ENCODE measurements around the gene KAZN. TPM values are rescaled to one million over a fixed set of nuclear protein-coding genes. Genes with fewer than 3 reads are reported as not detected.
A peak's percentile ranks its signal among the peaks of the same experiment; 100 is the strongest.

Gene KAZN
- total and polyA plus RNA-seq, 2 donors from 2014 or later: 17.4 to 60.8 TPM

DNA sequence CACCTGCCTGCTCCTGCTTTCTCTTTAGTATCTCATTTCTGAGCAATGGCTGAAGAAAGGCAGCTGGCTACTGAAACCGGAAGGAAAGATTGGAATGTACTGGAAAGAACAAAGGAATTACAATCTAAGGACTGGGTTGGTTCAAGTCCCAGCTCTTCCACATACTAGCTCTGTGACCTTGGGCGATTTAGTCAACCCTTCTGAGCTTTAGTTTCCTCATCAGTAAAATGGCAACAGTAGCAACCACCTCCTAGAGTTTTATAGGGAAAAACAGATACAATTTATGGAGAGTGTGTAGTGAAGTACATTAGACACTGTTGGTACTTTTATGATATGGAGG is 158.8 kb downstream of the KAZN start:
- Histone ChIP-seq H3K4me1 (ENCODE audit: control insufficient read depth in 2 of 3, insufficient read depth in 2 of 3, low read depth in 1 of 3, low read length in 3 of 3) (no peaks in the 10 kb centered on the region), H3K27ac (ENCODE audit: low read depth in 2 of 2, low read length in 2 of 2) (no peak overlapping the region), H3K9ac (ENCODE audit: low read length in 3 of 3) (no peak overlapping the region), H3K27me3 (ENCODE audit: control insufficient read depth, insufficient read depth, low read length) (no peaks in the 10 kb centered on the region), H3K4me3 (ENCODE audit: low read length in 3 of 3) (no peak overlapping the region), H3K9me3 (ENCODE audit: control insufficient read depth in 2 of 3, insufficient read depth in 1 of 3, low read length in 3 of 3) (peaks cover 0 to 6% (median 1%) of the 10 kb centered on the region in 3 donors), H3K36me3 (ENCODE audit: control insufficient read depth in 2 of 3, insufficient read depth in 3 of 3, low read length in 3 of 3) (no peaks in the 10 kb centered on the region)
- FAIRE-seq (no peak), DNase-seq (peak in 1 of 5 donors; percentile 25)
- intact Hi-C loops (cut with DNase I): no loop called here
- TF ChIP-seq, protein P1, sequence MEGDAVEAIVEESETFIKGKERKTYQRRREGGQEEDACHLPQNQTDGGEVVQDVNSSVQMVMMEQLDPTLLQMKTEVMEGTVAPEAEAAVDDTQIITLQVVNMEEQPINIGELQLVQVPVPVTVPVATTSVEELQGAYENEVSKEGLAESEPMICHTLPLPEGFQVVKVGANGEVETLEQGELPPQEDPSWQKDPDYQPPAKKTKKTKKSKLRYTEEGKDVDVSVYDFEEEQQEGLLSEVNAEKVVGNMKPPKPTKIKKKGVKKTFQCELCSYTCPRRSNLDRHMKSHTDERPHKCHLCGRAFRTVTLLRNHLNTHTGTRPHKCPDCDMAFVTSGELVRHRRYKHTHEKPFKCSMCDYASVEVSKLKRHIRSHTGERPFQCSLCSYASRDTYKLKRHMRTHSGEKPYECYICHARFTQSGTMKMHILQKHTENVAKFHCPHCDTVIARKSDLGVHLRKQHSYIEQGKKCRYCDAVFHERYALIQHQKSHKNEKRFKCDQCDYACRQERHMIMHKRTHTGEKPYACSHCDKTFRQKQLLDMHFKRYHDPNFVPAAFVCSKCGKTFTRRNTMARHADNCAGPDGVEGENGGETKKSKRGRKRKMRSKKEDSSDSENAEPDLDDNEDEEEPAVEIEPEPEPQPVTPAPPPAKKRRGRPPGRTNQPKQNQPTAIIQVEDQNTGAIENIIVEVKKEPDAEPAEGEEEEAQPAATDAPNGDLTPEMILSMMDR (IDR thresholded peaks at IDR 0.05; ENCODE audit: borderline replicate concordance, extremely low read depth, insufficient read depth): no peak

DNA sequence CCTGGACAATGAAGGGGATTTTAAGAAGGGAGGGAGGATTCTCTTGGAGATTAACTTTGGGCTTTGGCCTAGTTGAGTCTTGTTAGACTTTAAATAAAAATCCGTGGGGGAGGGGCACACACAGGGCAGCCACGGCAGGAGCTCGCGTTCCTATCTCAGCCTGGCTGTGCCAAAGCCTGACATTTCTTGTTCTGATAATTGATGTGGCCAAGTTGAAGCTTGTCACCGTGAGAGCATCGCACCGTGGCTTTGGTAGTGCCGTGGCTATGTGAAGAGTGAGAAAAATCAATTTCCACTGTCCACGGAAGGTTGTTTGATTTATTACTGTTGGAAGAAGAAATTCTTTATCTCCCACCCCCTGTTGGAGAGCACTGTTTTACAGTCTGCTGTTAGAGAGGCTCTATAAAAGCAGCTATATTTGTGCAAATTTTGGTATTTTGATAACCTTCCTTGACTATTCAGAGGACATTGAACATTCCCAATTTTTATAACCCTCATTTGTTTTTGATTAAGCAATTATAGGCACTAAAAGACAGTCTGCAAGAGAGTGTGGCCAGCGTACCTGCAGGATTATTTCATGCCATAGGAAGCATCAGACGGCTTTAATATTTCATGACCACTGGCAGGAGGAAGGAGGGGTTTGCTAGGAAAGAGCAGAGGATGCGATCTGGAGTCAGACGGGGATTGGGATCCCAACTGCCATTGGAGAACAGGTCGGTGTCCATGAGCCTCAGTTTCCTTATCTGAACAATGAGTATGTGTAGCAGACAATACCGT is 160.7 kb downstream of the KAZN start:
- Histone ChIP-seq H3K4me3 (ENCODE audit: low read length in 3 of 3) (no peak overlapping the region), H3K9me3 (ENCODE audit: control insufficient read depth in 2 of 3, insufficient read depth in 1 of 3, low read length in 3 of 3) (peaks cover 0 to 1% (median 0%) of the 10 kb centered on the region in 3 donors), H3K27ac (ENCODE audit: low read depth in 2 of 2, low read length in 2 of 2) (no peak overlapping the region), H3K4me1 (ENCODE audit: control insufficient read depth in 2 of 3, insufficient read depth in 2 of 3, low read depth in 1 of 3, low read length in 3 of 3) (no peaks in the 10 kb centered on the region), H3K27me3 (ENCODE audit: control insufficient read depth, insufficient read depth, low read length) (no peaks in the 10 kb centered on the region), H3K36me3 (ENCODE audit: control insufficient read depth in 2 of 3, insufficient read depth in 3 of 3, low read length in 3 of 3) (no peaks in the 10 kb centered on the region), H3K9ac (ENCODE audit: low read length in 3 of 3) (no peak overlapping the region)
- no peak for FAIRE-seq
- DNase-seq: no peak
- intact Hi-C loops (cut with DNase I): no loop called here
- TF ChIP-seq, protein P1 (IDR thresholded peaks at IDR 0.05; ENCODE audit: borderline replicate concordance, extremely low read depth, insufficient read depth): no peak

DNA sequence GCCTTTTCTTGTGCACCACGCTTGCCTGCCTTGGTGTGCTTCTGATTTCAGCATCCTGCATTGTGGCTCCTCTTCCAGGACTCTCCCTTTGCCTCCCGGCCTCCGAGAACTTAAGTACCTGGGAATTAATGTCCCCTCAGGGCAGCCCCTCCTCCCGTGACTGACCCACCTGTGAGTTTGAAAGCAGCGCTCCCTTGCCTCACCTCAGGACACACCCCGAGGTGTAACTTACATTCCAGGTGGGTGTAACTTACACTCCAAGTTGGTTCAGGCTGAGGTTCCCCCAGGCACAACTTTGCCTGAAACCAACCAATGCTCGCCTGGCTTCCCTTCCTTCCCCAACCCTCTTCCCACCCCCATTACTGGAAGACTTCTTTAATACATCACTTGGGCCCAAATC is 161.4 kb downstream of the KAZN start:
- DNase-seq (no peak), FAIRE-seq (no peak)
- Histone ChIP-seq H3K4me1 (ENCODE audit: control insufficient read depth in 2 of 3, insufficient read depth in 2 of 3, low read depth in 1 of 3, low read length in 3 of 3) (no peaks in the 10 kb centered on the region), H3K4me3 (ENCODE audit: low read length in 3 of 3) (no peak overlapping the region), H3K9ac (ENCODE audit: low read length in 3 of 3) (no peak overlapping the region), H3K27me3 (ENCODE audit: control insufficient read depth, insufficient read depth, low read length) (no peaks in the 10 kb centered on the region), H3K27ac (ENCODE audit: low read depth in 2 of 2, low read length in 2 of 2) (no peak overlapping the region), H3K9me3 (ENCODE audit: control insufficient read depth in 2 of 3, insufficient read depth in 1 of 3, low read length in 3 of 3) (peaks cover 0 to 1% (median 0%) of the 10 kb centered on the region in 3 donors), H3K36me3 (ENCODE audit: control insufficient read depth in 2 of 3, insufficient read depth in 3 of 3, low read length in 3 of 3) (no peaks in the 10 kb centered on the region)
- TF ChIP-seq, protein P1 (IDR thresholded peaks at IDR 0.05; ENCODE audit: borderline replicate concordance, extremely low read depth, insufficient read depth): no peak
- intact Hi-C loops (cut with DNase I): no loop called here

Measured in kidney (tissue), 14 donors.